DOHH2 (cell line): Measurements from ENCODE around the gene MIB2.

ENCODE experiments used
- H3F3A ChIP-seq: fragments of 200-600 bp; sonication (generic), shearing (Covaris generic); 2 replicates; pipeline ENCODE4 v1.6.0; 2016; ENCODE audit warnings: antibody characterized with exemption, mild to moderate bottlenecking; ENCODE audit not compliant: control insufficient read depth, insufficient read depth
- H3K27ac ChIP-seq: fragments of 200-600 bp; sonication (generic); 2 replicates; pipeline ENCODE4 v1.5.1; 2014; ENCODE audit warnings: low read depth, mild to moderate bottlenecking, low read length, moderate library complexity
- H3K27me3 ChIP-seq: fragments of 200-600 bp; sonication (generic); 2 replicates; pipeline ENCODE4 v1.6.1; 2014; ENCODE audit warnings: mild to moderate bottlenecking, low read length, mixed read lengths; ENCODE audit not compliant: control insufficient read depth
- H3K36me3 ChIP-seq: fragments of 200-600 bp; sonication (generic); 2 replicates; pipeline ENCODE4 v1.6.1; 2014; ENCODE audit warnings: mild to moderate bottlenecking, low read length, moderate library complexity, mixed read lengths; ENCODE audit not compliant: control insufficient read depth
- H3K4me1 ChIP-seq: fragments of 200-600 bp; sonication (generic); 2 replicates; pipeline ENCODE4 v1.6.1; 2014; ENCODE audit warnings: mild to moderate bottlenecking, low read length, mixed read lengths; ENCODE audit not compliant: control insufficient read depth
- H3K4me2 ChIP-seq: fragments of 200-600 bp; sonication (generic); 2 replicates; pipeline ENCODE4 v1.6.0; 2014; ENCODE audit warnings: mild to moderate bottlenecking, low read length, moderate library complexity
- H3K4me3 ChIP-seq: fragments of 200-600 bp; sonication (generic); 2 replicates; pipeline ENCODE4 v1.5.1; 2014; ENCODE audit warnings: mild to moderate bottlenecking, low read length, mixed read lengths
- H3K79me2 ChIP-seq: fragments of 200-600 bp; sonication (generic); 2 replicates; pipeline ENCODE4 v1.6.1; 2014; ENCODE audit warnings: mild to moderate bottlenecking, low read length, mixed read lengths; ENCODE audit not compliant: control insufficient read depth
- H3K9me2 ChIP-seq: fragments of 200-600 bp; sonication (generic); replicated peaks from 2 replicates; pipeline ENCODE4 v1.6.1; 2014; ENCODE audit warnings: mild to moderate bottlenecking, low read length, mixed read lengths; ENCODE audit not compliant: control insufficient read depth
- H3K9me3 ChIP-seq: fragments of 200-600 bp; sonication (generic); 2 replicates; pipeline ENCODE4 v1.6.1; 2014; ENCODE audit warnings: antibody characterized with exemption, low read length, mixed read lengths; ENCODE audit not compliant: control insufficient read depth, insufficient read depth
- H4K20me1 ChIP-seq: fragments of 200-600 bp; sonication (generic); 2 replicates; pipeline ENCODE4 v1.6.0; 2014; ENCODE audit warnings: low read depth, mild to moderate bottlenecking, antibody characterized with exemption, low read length, moderate library complexity; ENCODE audit not compliant: control insufficient read depth, insufficient read depth
- CTCF ChIP-seq: fragments of 200-600 bp; sonication (generic); IDR thresholded peaks from one replicate; pipeline ENCODE4 v1.5.1; 2014; ENCODE audit warnings: antibody characterized with exemption, mild to moderate bottlenecking, low read depth, low read length; ENCODE audit not compliant: poor library complexity, severe bottlenecking
- EZH2phosphoT487 ChIP-seq: fragments of 200-600 bp; sonication (generic); IDR thresholded peaks from 2 replicates; pipeline ENCODE4 v1.6.1; 2017; ENCODE audit warnings: borderline replicate concordance, mild to moderate bottlenecking, antibody characterized with exemption, low read length, moderate library complexity, mixed read lengths

MIB2 gene

GRCh38 chr1:1612104-1612400 lies 3.2 kb upstream of the MIB2 start:
- no peak for TF ChIP-seq CTCF
- no peak for TF ChIP-seq EZH2phosphoT487
- peaks cover 3% of the 10 kb centered on the region; the same call in 1 of the 2 replicates for H3F3A ChIP-seq
- no peaks in the 10 kb centered on the region for H3K9me3 ChIP-seq
- H3K4me3 ChIP-seq = no peak overlapping the region
- no peaks in the 10 kb centered on the region for H3K9me2 ChIP-seq
- H3K36me3 ChIP-seq = peaks cover 3% of the 10 kb centered on the region; the same call in 1 of the 2 replicates
- no peaks in the 10 kb centered on the region for H3K27me3 ChIP-seq
- no peak overlapping the region for H3K27ac ChIP-seq
- peaks cover 7% of the 10 kb centered on the region; the same call in 1 of the 2 replicates for H4K20me1 ChIP-seq
- peaks cover 24% of the 10 kb centered on the region for H3K79me2 ChIP-seq
- peaks cover 31% of the 10 kb centered on the region for H3K4me1 ChIP-seq
- H3K4me2 ChIP-seq = no peak overlapping the region

GRCh38 chr1:1613509-1614082 lies 1.7 kb upstream of the MIB2 start:
- peaks cover 3% of the 10 kb centered on the region; the same call in 1 of the 2 replicates for H3F3A ChIP-seq
- H3K9me2 ChIP-seq = no peaks in the 10 kb centered on the region
- TF ChIP-seq CTCF (no peak), EZH2phosphoT487 (no peak)
- H3K36me3 ChIP-seq = peaks cover 3% of the 10 kb centered on the region
- H3K4me2 ChIP-seq = peak overlapping the region; percentile 99
- H3K9me3 ChIP-seq = no peaks in the 10 kb centered on the region
- H3K4me3 ChIP-seq = no peak overlapping the region
- H3K27me3 ChIP-seq = no peaks in the 10 kb centered on the region
- H3K27ac ChIP-seq = no peak overlapping the region
- H4K20me1 ChIP-seq = peaks cover 7% of the 10 kb centered on the region; the same call in 1 of the 2 replicates
- H3K79me2 ChIP-seq = peaks cover 25% of the 10 kb centered on the region
- peaks cover 26% of the 10 kb centered on the region for H3K4me1 ChIP-seq

- no peaks in the 10 kb centered on the region for H3K9me3 ChIP-seq
- TF ChIP-seq EZH2phosphoT487 (no peak), CTCF (no peak)
- no peaks in the 10 kb centered on the region for H3K27me3 ChIP-seq
- peak overlapping the region; percentile 98 for H3K4me3 ChIP-seq
- peaks cover 3% of the 10 kb centered on the region for H3K36me3 ChIP-seq
- no peak overlapping the region for H3K27ac ChIP-seq
- peaks cover 3% of the 10 kb centered on the region; the same call in 1 of the 2 replicates for H3F3A ChIP-seq
- H3K9me2 ChIP-seq = no peaks in the 10 kb centered on the region
- H3K4me1 ChIP-seq = peaks cover 26% of the 10 kb centered on the region
- peaks cover 7% of the 10 kb centered on the region; the same call in 1 of the 2 replicates for H4K20me1 ChIP-seq
- peaks cover 25% of the 10 kb centered on the region for H3K79me2 ChIP-seq
- H3K4me2 ChIP-seq = peak overlapping the region; percentile 99
Observed at GRCh38 chr1:1614204-1614953, 921 bp upstream of the MIB2 start.
